GM11168 (cell line): ENCODE measurements around the gene SSX2.
"Not testable (repeated sequence)": the region's sequence is repeated elsewhere in the genome, so short reads cannot be mapped to it uniquely, and the experiment has no call there.

Experiments used
- in situ Hi-C: fragments of 300-500 bp; cut with MboI; formaldehyde crosslinking; loops from one replicate; pipeline ENCODE4 v1.12.0; 2022; ENCODE audit warnings: low sequenced_read_pairs; ENCODE audit not compliant: unreplicated experiment

The SSX2 gene, protein sequence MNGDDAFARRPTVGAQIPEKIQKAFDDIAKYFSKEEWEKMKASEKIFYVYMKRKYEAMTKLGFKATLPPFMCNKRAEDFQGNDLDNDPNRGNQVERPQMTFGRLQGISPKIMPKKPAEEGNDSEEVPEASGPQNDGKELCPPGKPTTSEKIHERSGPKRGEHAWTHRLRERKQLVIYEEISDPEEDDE

GRCh38 chrX:52707078-52707477 lies at the start of gene SSX2:
Gene SSX2 (minus strand): TSS chrX:52707178. CDS start chrX:52705749, 1,429 bp downstream.
- in situ Hi-C loops = not testable (repeated sequence)

DNA sequence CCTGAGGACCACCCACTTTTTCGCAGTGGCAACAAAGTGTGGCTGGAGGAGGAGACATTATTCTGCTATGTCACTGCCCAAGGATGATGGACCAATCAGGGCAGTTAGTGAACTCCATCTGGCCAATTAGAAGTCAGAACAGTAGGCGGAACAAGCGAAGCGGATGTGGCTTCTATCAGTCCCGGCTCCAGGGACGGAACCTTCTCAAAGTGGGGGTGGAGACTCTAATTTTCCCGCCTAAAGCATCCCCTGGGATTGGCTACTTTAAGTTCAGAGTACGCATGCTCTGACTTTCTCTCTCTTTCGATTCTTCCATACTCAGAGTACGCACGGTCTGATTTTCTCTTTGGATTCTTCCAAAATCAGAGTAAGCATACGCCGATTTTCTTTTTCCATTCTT lies 44.0 kb upstream of the SSX2 start, which contains the start of gene SSX2B:
TSS of gene SSX2B (plus strand) at position 301 of the 400 bp plus-strand sequence. CDS start 1,429 bp downstream, outside the sequence.
- in situ Hi-C loops = not testable (repeated sequence)

DNA sequence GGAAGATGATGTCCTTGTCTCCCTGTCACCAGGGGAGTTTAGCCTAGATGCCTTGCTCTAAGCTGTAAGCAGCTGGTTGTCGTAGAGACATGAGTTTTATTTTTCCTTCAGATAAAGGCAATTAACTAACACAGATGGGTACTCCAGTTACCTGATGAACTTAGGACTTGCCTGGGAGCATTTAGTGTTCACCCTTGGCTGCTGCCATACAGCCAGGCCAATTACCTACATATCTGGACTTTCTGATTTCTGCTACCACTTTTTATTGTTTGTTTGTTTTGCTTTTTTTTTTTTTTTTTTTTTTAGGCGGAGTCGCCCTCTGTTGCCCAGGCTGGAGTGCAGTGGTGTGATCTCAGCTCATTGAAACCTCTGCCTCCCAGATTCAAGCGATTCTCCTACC lies 14.9 kb downstream of the SSX2 start:
- in situ Hi-C loops = not testable (repeated sequence)

DNA sequence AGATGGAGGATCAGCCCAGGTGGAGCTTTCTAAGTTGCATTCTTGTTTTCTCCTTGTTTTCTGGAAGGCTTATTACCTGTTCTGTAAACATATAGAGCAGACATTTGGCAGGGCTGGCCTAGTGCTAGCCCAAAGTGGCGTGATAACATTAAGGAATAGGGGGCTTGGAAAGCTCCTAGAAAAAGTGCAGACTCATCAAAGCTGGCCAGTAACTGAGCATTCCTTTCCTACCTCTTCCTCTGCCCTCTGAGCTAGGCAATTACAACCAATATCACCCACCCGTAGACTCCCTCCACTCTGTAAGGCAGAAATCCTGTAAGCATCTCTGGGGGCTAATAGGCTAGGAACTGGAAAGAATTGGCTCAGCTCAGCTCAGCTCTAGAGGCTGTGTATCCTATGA lies 44.8 kb downstream of the SSX2 start:
- in situ Hi-C loops = not testable (repeated sequence)

- in situ Hi-C loops = not testable (repeated sequence)
These were observed 51.5 kb downstream of the SSX2 start for GRCh38 chrX:52655475-52655874.

GRCh38 chrX:52654800-52655199 lies 52.2 kb downstream of the SSX2 start, which contains the start of gene SSX7:
Gene SSX7 (minus strand): TSS chrX:52654900. CDS start chrX:52653472, 1,428 bp downstream.
- in situ Hi-C loops = not testable (repeated sequence)

DNA sequence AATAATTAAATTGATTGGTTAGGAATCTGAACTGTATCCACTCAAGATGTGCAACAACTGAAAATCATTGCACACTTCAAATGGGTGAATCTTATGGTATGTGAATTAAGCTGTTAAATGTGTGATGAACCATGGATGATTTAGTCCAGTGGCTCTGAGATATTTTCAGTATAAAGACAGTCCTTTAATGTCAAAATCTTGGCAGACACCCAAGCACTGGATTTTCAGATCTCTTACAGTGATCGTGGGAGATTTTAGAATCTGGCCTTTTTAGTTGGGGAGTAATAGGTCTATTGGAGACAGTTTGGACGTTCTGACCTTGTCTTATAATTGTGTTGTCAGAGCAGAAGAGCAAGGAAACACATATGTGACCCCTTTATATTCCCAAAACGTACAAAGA lies 56.3 kb downstream of the SSX2 start:
- in situ Hi-C loops = not testable (repeated sequence)

- in situ Hi-C loops = not testable (repeated sequence)
These were observed 58.0 kb downstream of the SSX2 start for GRCh38 chrX:52648956-52649355.
